ENCODE measurements around the gene ATP6V1B1. TPM values are rescaled to one million over a fixed set of nuclear protein-coding genes. Genes with fewer than 3 reads are reported as not detected.

ATP6V1B1 gene
- total RNA-seq, 1 donor from 2014 or later, result not detected

DNA sequence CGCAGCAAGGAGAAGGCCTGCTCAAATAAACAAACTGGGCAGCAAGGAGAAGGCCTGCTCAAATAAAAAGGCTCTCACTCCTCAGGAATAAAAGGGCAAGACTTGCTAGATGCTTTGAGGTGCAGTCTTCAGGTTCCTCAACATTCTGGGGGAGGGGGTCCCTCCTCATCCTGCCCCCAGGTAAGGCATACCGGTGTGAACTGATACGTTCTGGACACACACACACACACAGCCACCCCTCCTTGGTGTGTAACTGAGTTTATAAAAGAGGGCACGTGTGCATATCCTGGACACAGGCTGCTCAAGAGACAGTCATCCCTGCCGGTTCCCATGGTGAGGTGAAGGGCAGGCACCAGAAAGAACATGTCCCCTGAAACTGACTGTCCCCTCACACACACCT, 54.5 kb downstream of the ATP6V1B1 start:
- no peak overlapping the region for H3K4me3 ChIP-seq (ENCODE audit: low read depth, low read length)
- FAIRE-seq, result no peak
- no peak for DNase-seq (ENCODE audit: low read depth)
- TF ChIP-seq, protein P1, sequence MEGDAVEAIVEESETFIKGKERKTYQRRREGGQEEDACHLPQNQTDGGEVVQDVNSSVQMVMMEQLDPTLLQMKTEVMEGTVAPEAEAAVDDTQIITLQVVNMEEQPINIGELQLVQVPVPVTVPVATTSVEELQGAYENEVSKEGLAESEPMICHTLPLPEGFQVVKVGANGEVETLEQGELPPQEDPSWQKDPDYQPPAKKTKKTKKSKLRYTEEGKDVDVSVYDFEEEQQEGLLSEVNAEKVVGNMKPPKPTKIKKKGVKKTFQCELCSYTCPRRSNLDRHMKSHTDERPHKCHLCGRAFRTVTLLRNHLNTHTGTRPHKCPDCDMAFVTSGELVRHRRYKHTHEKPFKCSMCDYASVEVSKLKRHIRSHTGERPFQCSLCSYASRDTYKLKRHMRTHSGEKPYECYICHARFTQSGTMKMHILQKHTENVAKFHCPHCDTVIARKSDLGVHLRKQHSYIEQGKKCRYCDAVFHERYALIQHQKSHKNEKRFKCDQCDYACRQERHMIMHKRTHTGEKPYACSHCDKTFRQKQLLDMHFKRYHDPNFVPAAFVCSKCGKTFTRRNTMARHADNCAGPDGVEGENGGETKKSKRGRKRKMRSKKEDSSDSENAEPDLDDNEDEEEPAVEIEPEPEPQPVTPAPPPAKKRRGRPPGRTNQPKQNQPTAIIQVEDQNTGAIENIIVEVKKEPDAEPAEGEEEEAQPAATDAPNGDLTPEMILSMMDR (IDR thresholded peaks at IDR 0.05; ENCODE audit: insufficient read depth, low read length, severe bottlenecking), result no peak
- H3K27me3 ChIP-seq (ENCODE audit: control insufficient read depth, insufficient read depth, low read length), result no peaks in the 10 kb centered on the region
- H3K36me3 ChIP-seq (ENCODE audit: control insufficient read depth, insufficient read depth, low read length), result peaks cover 27% of the 10 kb centered on the region

- Histone ChIP-seq H3K4me3 (ENCODE audit: low read depth, low read length) (no peak overlapping the region), H3K27me3 (ENCODE audit: control insufficient read depth, insufficient read depth, low read length) (no peaks in the 10 kb centered on the region), H3K36me3 (ENCODE audit: control insufficient read depth, insufficient read depth, low read length) (peaks cover 26% of the 10 kb centered on the region)
- FAIRE-seq, result no peak
- TF ChIP-seq, protein P1 (IDR thresholded peaks at IDR 0.05; ENCODE audit: insufficient read depth, low read length, severe bottlenecking), result no peak
- no peak for DNase-seq (ENCODE audit: low read depth)
These were observed 55.4 kb downstream of the ATP6V1B1 start for GRCh38 chr2:70991142-70991541.

DNA sequence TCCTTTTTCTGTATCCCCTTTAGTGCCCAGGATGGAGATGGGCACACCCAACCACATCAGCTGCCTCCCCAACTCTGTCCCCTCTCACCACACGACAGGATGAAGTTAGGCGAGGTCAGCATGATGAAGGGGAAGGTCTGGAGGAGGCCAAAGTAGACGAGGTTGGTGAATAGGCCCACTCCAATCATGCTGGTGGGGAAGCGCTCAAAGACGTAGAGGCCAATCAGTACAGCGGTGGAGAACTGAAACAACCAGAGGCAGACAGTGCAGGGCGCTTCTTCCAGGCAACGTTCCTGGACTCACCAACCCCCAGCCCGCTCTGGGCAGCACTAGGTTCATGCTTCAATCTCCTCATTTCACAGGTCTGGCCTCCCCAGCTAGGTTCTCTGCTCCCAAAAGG, 56.0 kb downstream of the ATP6V1B1 start:
- DNase-seq (ENCODE audit: low read depth), result no peak
- H3K27me3 ChIP-seq (ENCODE audit: control insufficient read depth, insufficient read depth, low read length), result no peaks in the 10 kb centered on the region
- H3K4me3 ChIP-seq (ENCODE audit: low read depth, low read length), result no peak overlapping the region
- peak; percentile 7 for FAIRE-seq
- TF ChIP-seq, protein P1 (IDR thresholded peaks at IDR 0.05; ENCODE audit: insufficient read depth, low read length, severe bottlenecking), result no peak
- peaks cover 26% of the 10 kb centered on the region for H3K36me3 ChIP-seq (ENCODE audit: control insufficient read depth, insufficient read depth, low read length)

DNA sequence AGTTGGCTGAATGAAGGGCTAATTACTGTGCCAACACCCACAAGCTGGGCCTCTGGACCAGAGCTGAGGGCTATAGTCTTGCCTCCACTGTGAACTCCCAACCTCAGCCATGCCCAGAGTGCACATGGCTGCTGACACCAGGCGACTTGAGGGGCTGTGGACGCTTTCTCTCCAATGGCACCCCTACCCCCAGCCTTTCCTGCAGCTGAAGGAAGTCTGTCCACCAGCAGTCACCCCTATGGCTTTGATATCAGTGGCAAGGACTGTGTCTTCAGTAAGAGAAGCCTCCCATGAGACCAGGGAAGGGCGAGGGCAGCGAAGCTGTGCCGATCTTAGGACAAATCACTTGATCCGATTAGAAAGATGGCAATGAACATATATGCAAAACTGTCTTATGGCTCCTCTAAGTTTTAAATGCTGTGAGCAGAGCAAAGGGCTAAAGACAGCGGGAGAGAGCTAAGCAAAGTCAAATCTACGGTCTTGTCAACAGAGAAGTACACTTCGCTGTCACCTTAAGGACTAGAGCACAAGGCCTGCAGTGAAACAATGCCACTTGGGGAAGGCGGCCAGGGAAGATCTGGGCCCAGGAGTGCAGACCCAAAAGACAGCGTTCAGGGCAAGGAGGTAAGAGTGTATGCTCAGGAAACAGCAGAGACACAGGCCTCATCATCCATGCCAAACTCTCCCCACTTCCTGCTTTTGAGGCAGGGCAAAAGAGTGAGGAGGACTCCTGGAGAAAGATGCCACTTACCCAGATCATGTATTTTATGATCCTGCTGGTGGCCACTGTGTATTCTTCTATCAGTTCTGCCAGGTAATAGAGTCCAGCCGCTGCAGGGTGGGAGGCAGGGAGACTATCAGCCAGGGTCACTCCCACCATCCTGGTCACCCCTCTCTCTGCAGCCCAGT, 57.5 kb downstream of the ATP6V1B1 start:
- Histone ChIP-seq H3K36me3 (ENCODE audit: control insufficient read depth, insufficient read depth, low read length) (peaks cover 20% of the 10 kb centered on the region), H3K27me3 (ENCODE audit: control insufficient read depth, insufficient read depth, low read length) (no peaks in the 10 kb centered on the region), H3K4me3 (ENCODE audit: low read depth, low read length) (peak overlapping the region; percentile 89)
- DNase-seq (ENCODE audit: low read depth), result no peak
- no peak for FAIRE-seq
- TF ChIP-seq, protein P1 (IDR thresholded peaks at IDR 0.05; ENCODE audit: insufficient read depth, low read length, severe bottlenecking), result no peak

GRCh38 chr2:70994009-70994698, 58.5 kb downstream of the ATP6V1B1 start:
- DNase-seq (ENCODE audit: low read depth) (peak; percentile 10), FAIRE-seq (no peak)
- H3K27me3 ChIP-seq (ENCODE audit: control insufficient read depth, insufficient read depth, low read length), result no peaks in the 10 kb centered on the region
- peak overlapping the region; percentile 89 for H3K4me3 ChIP-seq (ENCODE audit: low read depth, low read length)
- TF ChIP-seq, protein P1 (IDR thresholded peaks at IDR 0.05; ENCODE audit: insufficient read depth, low read length, severe bottlenecking), result no peak
- peaks cover 13% of the 10 kb centered on the region for H3K36me3 ChIP-seq (ENCODE audit: control insufficient read depth, insufficient read depth, low read length)

Measured in bronchial epithelial cell (primary cell).